Measurements from ENCODE around the gene TFG. TPM values are rescaled to one million over a fixed set of nuclear protein-coding genes. Genes with fewer than 3 reads are reported as not detected.
A peak's percentile ranks its signal among the peaks of the same experiment; 100 is the strongest.

The TFG gene
- total RNA-seq, 4 donors from 2014 or later, result 118 to 147 (median 138) TPM

- Histone ChIP-seq H3K9me3 (no peaks in the 10 kb centered on the region), H3K4me1 (peaks cover 32 to 34% of the 10 kb centered on the region in 2 donors), H3K27ac (peak overlapping the region; percentile 52 to 60 (median 59)), H3K27me3 (no peaks in the 10 kb centered on the region), H3K36me3 (peaks cover 0 to 16% of the 10 kb centered on the region in 2 donors), H3K4me3 (replicated peaks in 1 of 3) (no peak overlapping the region)
- 44 to 50% methylated on average over 2 of the region's 2 CpGs for WGBS, 2 donors
- intact Hi-C loops (cut with DNase I), result no loop called here
- TF ChIP-seq CTCF (IDR thresholded peaks at IDR 0.05), result no peak
- DNase-seq, result no peak
Observed at GRCh38 chr3:100753846-100754245, 44.6 kb downstream of the TFG start.

- intact Hi-C loops (cut with DNase I), result no loop called here
- Histone ChIP-seq H3K4me1 (peaks cover 32 to 34% of the 10 kb centered on the region in 2 donors), H3K27me3 (no peaks in the 10 kb centered on the region), H3K4me3 (replicated peaks in 1 of 3) (no peak overlapping the region), H3K27ac (peak overlapping the region; percentile 52 to 60 (median 59)), H3K36me3 (peaks cover 0 to 15% of the 10 kb centered on the region in 2 donors), H3K9me3 (no peaks in the 10 kb centered on the region)
- WGBS, 2 donors, result 79 to 82% methylated on average over 3 of the region's 3 CpGs
- TF ChIP-seq CTCF (IDR thresholded peaks at IDR 0.05) (peak in 1 of 6 experiments; percentile 9), POLR2A (IDR thresholded peaks at IDR 0.05) (no peak)
- no peak for DNase-seq
Observed at GRCh38 chr3:100754563-100755334, 45.5 kb downstream of the TFG start.

GRCh38 chr3:100756441-100756840 is 47.1 kb downstream of the TFG start:
- no peaks in the 10 kb centered on the region for H3K27me3 ChIP-seq
- H3K4me3 ChIP-seq (replicated peaks in 1 of 3), result no peak overlapping the region
- H3K36me3 ChIP-seq, result peaks cover 0 to 2% of the 10 kb centered on the region in 2 donors
- WGBS, 2 donors, result 22 to 29% methylated on average over 2 of the region's 2 CpGs
- H3K9me3 ChIP-seq, result no peaks in the 10 kb centered on the region
- H3K4me1 ChIP-seq, result peaks cover 32 to 34% of the 10 kb centered on the region in 2 donors
- no peak for TF ChIP-seq POLR2A (IDR thresholded peaks at IDR 0.05)
- no peak for TF ChIP-seq CTCF (IDR thresholded peaks at IDR 0.05)
- peak overlapping the region; percentile 6 to 52 (median 40) for H3K27ac ChIP-seq
- intact Hi-C loops (cut with DNase I), result no loop called here
- DNase-seq, result peak; percentile 46 to 65

GRCh38 chr3:100759159-100759558 is 49.9 kb downstream of the TFG start:
- no peak for DNase-seq
- no peak for TF ChIP-seq POLR2A (IDR thresholded peaks at IDR 0.05)
- no peak for TF ChIP-seq CTCF (IDR thresholded peaks at IDR 0.05)
- intact Hi-C loops (cut with DNase I), result no loop called here
- Histone ChIP-seq H3K27me3 (no peaks in the 10 kb centered on the region), H3K36me3 (no peaks in the 10 kb centered on the region), H3K4me3 (replicated peaks in 1 of 3) (no peak overlapping the region), H3K27ac (no peak overlapping the region), H3K4me1 (peaks cover 20 to 24% of the 10 kb centered on the region in 2 donors), H3K9me3 (no peaks in the 10 kb centered on the region)
- WGBS, 2 donors, result 53 to 62% methylated on average over 3 of the region's 3 CpGs

GRCh38 chr3:100759950-100760349 is 50.7 kb downstream of the TFG start:
- Histone ChIP-seq H3K4me1 (peaks cover 12 to 16% of the 10 kb centered on the region in 2 donors), H3K36me3 (no peaks in the 10 kb centered on the region), H3K27me3 (no peaks in the 10 kb centered on the region), H3K27ac (no peak overlapping the region), H3K9me3 (no peaks in the 10 kb centered on the region), H3K4me3 (replicated peaks in 1 of 3) (no peak overlapping the region)
- TF ChIP-seq CTCF (IDR thresholded peaks at IDR 0.05), result no peak
- no peak for TF ChIP-seq POLR2A (IDR thresholded peaks at IDR 0.05)
- intact Hi-C loops (cut with DNase I), result no loop called here
- no peak for DNase-seq

All from thyroid gland (tissue), 4 donors.